ENCODE measurements around the gene PILRA. TPM values are rescaled to one million over a fixed set of nuclear protein-coding genes. Genes with fewer than 3 reads are reported as not detected.
"Not testable (repeated sequence)": the region's sequence is repeated elsewhere in the genome, so short reads cannot be mapped to it uniquely, and the experiment has no call there.

Gene PILRA
- total RNA-seq, 1 donor from 2014 or later: 25.8 TPM

DNA sequence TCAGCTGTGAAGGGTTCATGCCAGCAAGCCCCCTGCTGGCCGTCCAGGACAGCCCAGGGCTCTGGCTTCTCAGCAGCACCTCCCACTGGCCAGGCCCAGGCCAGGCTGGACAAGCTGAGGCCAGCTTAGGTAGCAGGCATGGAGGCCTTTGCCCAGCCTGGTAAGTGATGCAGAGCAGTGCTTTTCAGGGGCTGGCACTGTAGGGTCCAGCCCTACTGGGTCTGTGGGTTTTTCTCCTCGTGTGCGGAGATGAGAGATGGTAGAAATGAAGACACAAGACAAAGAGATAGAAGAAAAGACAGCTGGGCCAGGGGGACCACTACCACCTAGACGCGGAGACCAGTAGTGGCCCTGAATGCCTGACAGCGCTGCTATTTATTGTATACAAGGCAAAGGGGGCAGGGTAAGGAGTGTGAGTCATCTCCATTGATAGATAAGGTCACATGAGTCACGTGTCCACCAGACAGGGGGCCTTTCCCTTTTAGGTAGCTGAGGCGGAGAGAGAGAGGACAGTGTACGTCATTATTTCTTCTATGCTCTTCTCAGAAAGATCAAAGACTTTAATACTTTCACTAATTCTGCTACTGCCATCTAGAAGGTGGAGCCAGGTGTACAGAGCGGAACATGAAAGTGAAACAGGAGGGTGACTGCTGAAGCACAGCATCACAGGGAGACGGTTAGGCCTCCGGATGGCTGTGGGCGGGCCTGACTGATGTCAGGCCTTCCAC is 28.6 kb upstream of the PILRA start:
- H3K4me1 ChIP-seq; H3K9me3 ChIP-seq; DNase-seq (ENCODE audit: low spot score in 2 of 2); H3K27ac ChIP-seq; H3K27me3 ChIP-seq; H3K4me3 ChIP-seq; intact Hi-C loops (cut with DNase I): not testable (repeated sequence)
- TF ChIP-seq CTCF (IDR thresholded peaks at IDR 0.05): peak in 2 of 3 experiments; percentile 5 to 20
- H3K36me3 ChIP-seq: peaks cover 42 to 51% of the 10 kb centered on the region in 2 donors

- H3K27ac ChIP-seq; H3K27me3 ChIP-seq; H3K4me1 ChIP-seq; H3K4me3 ChIP-seq; intact Hi-C loops (cut with DNase I); H3K9me3 ChIP-seq: not testable (repeated sequence)
- DNase-seq (ENCODE audit: low spot score in 2 of 2): peak in 1 of 2 donors; percentile 86
- peaks cover 48 to 57% of the 10 kb centered on the region in 2 donors for H3K36me3 ChIP-seq
- peak in 2 of 3 experiments; percentile 43 to 49 for TF ChIP-seq CTCF (IDR thresholded peaks at IDR 0.05)
Observed at GRCh38 chr7:100345288-100345672, 28.0 kb upstream of the PILRA start.

DNA sequence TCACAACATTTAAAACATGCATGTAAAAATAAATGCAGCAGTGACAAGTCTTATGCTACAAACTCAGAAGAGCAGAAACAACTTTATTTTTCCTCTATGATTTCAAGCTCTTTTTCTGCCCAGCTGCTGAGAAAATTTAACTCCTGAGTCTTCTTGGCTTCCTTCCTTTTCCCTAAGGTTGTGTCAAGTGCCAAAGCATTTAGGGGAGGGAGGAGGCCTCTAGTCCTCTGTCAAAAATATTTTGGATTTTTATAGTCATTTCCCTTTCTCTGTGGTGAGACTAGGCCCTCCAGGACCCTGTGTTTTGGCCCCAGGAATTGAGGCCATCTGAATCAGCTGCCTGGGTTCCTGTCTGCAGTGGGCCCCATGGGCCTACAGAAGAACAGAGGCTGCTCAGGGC is 26.4 kb upstream of the PILRA start:
- H3K27ac ChIP-seq: no peak overlapping the region
- intact Hi-C loops (cut with DNase I): no loop called here
- peaks cover 61 to 63% of the 10 kb centered on the region in 2 donors for H3K36me3 ChIP-seq
- no peaks in the 10 kb centered on the region for H3K9me3 ChIP-seq
- H3K4me3 ChIP-seq: no peak overlapping the region
- H3K4me1 ChIP-seq: peaks cover 0 to 2% of the 10 kb centered on the region in 2 donors
- TF ChIP-seq CTCF (IDR thresholded peaks at IDR 0.05): no peak
- DNase-seq (ENCODE audit: low spot score in 2 of 2): no peak
- H3K27me3 ChIP-seq: no peaks in the 10 kb centered on the region

GRCh38 chr7:100348805-100349204 is 24.5 kb upstream of the PILRA start:
- no peaks in the 10 kb centered on the region for H3K9me3 ChIP-seq
- H3K36me3 ChIP-seq: peaks cover 73 to 77% of the 10 kb centered on the region in 2 donors
- H3K27me3 ChIP-seq: no peaks in the 10 kb centered on the region
- H3K4me3 ChIP-seq: no peak overlapping the region
- DNase-seq (ENCODE audit: low spot score in 2 of 2): no peak
- H3K27ac ChIP-seq: no peak overlapping the region
- intact Hi-C loops (cut with DNase I): no loop called here
- H3K4me1 ChIP-seq: peaks cover 0 to 2% of the 10 kb centered on the region in 2 donors
- no peak for TF ChIP-seq CTCF (IDR thresholded peaks at IDR 0.05)

GRCh38 chr7:100349757-100350156 is 23.5 kb upstream of the PILRA start:
- no peak for DNase-seq (ENCODE audit: low spot score in 2 of 2)
- peaks cover 83 to 86% of the 10 kb centered on the region in 2 donors for H3K36me3 ChIP-seq
- no peaks in the 10 kb centered on the region for H3K27me3 ChIP-seq
- H3K27ac ChIP-seq: no peak overlapping the region
- no peak overlapping the region for H3K4me3 ChIP-seq
- no peak for TF ChIP-seq CTCF (IDR thresholded peaks at IDR 0.05)
- H3K9me3 ChIP-seq: no peaks in the 10 kb centered on the region
- no peaks in the 10 kb centered on the region for H3K4me1 ChIP-seq
- intact Hi-C loops (cut with DNase I): no loop called here

Data from ascending aorta (tissue), 2 donors.